Stimulated activated CD8-positive, alpha-beta memory T cell treated with anti-CD3 and anti-CD28 coated beads, Interleukin-7, amount 100 ng/mL, for 1 hour (primary cell): Measurements from ENCODE around the gene WDR81.

Experiments
- DNase-seq, 2 donors: peaks; one replicate each; pipeline ENCODE4 v3.0.0-alpha.2; 2020; ENCODE audit warnings: low read depth in 2 of 2

WDR81 gene

GRCh38 chr17:1776857-1777256 is 52.4 kb downstream of the WDR81 start:
- DNase-seq: no peak

GRCh38 chr17:1779571-1780131 is 55.1 kb downstream of the WDR81 start:
- DNase-seq: no peak

- no peak for DNase-seq
These were observed 57.7 kb downstream of the WDR81 start for GRCh38 chr17:1782171-1782567.

GRCh38 chr17:1783271-1783670 is 58.8 kb downstream of the WDR81 start:
- no peak for DNase-seq

GRCh38 chr17:1783834-1784611 is 59.5 kb downstream of the WDR81 start:
- DNase-seq: no peak

- no peak for DNase-seq
These were observed 61.4 kb downstream of the WDR81 start for GRCh38 chr17:1785930-1786329.

GRCh38 chr17:1786708-1787107 is 62.2 kb downstream of the WDR81 start:
- no peak for DNase-seq

GRCh38 chr17:1787301-1787902 is 62.9 kb downstream of the WDR81 start:
- no peak for DNase-seq
